GM21360 (cell line): Measurements from ENCODE around the gene B4GAT1.

Experiments
- ATAC-seq: cut with Tn5 transposase; IDR thresholded peaks from one replicate; pipeline ENCODE4 v1.9.1; 2021; ENCODE audit warnings: mild to moderate bottlenecking, moderate library complexity; ENCODE audit not compliant: unreplicated experiment

B4GAT1 gene

GRCh38 chr11:66338276-66339161 lies 8.9 kb downstream of the B4GAT1 start:
- ATAC-seq: no peak

GRCh38 chr11:66337103-66337899 lies 10.1 kb downstream of the B4GAT1 start:
- no peak for ATAC-seq

- no peak for ATAC-seq
Observed at GRCh38 chr11:66336234-66337102, 11.0 kb downstream of the B4GAT1 start, which contains the start of gene RIN1. TSS of gene RIN1 (minus strand) at chr11:66336434. CDS start at chr11:66336402, 32 bp downstream.

- no peak for ATAC-seq
Observed at GRCh38 chr11:66335531-66336233, 11.7 kb downstream of the B4GAT1 start.

- no peak for ATAC-seq
Observed at GRCh38 chr11:66334605-66335442, 12.6 kb downstream of the B4GAT1 start.

- no peak for ATAC-seq
Observed at GRCh38 chr11:66333896-66334604, 13.4 kb downstream of the B4GAT1 start.

- no peak for ATAC-seq
Observed at GRCh38 chr11:66333220-66333877, 14.1 kb downstream of the B4GAT1 start.

GRCh38 chr11:66332371-66333219 lies 14.8 kb downstream of the B4GAT1 start:
- ATAC-seq: no peak

GRCh38 chr11:66331542-66332370 lies 15.7 kb downstream of the B4GAT1 start:
- no peak for ATAC-seq

- no peak for ATAC-seq
Observed at GRCh38 chr11:66330931-66331330, 16.5 kb downstream of the B4GAT1 start.

- ATAC-seq: no peak
Observed at GRCh38 chr11:66329165-66329673, 18.2 kb downstream of the B4GAT1 start.

GRCh38 chr11:66328302-66329144 lies 18.9 kb downstream of the B4GAT1 start:
- ATAC-seq: peak; percentile 47

GRCh38 chr11:66328031-66328301 lies 19.5 kb downstream of the B4GAT1 start:
- ATAC-seq: peak; percentile 8

- ATAC-seq: no peak
Observed at GRCh38 chr11:66327171-66328030, 20.0 kb downstream of the B4GAT1 start.
